CD4-positive, alpha-beta T cell (primary cell): ENCODE results near the gene DAAM1. TPM values are rescaled to one million over a fixed set of nuclear protein-coding genes. Genes with fewer than 3 reads are reported as not detected.

Experiments
- ATAC-seq: fragments of 200-7000 bp; cut with Tn5 transposase; one replicate; pipeline ENCODE4 v1.10.0; 2022; ENCODE audit warnings: mild to moderate bottlenecking; ENCODE audit not compliant: poor library complexity
- CTCF ChIA-PET: fragments of 350-600 bp; sonication (Branson Sonifier 250); formaldehyde crosslinking; loops from one replicate; lab custom pipeline; 2021; ENCODE audit warnings: antibody characterized with exemption, inconsistent platforms; lab: Charles Lee
- POLR2A ChIA-PET: fragments of 350-600 bp; sonication (Branson Sonifier 250); formaldehyde crosslinking; loops from one replicate; lab custom pipeline; 2021; ENCODE audit warnings: antibody characterized with exemption, inconsistent platforms; lab: Charles Lee
- DNase-seq, 14 experiments: peaks; one replicate each; pipeline ENCODE4 v3.0.0-alpha.2; 2013 to 2020; ENCODE audit warnings: mixed read lengths in 2 of 14
- H3K27ac ChIP-seq, 2 donors: one replicate each; pipeline versions ENCODE4 v1.5.1 to v1.7.0; 2013; ENCODE audit warnings: low read length in 2 of 2, low read depth in 1 of 2, mild to moderate bottlenecking in 1 of 2
- H3K27me3 ChIP-seq, 2 experiments: 1 replicate in 1 of 2; 2 replicates in 1 of 2; pipeline versions ENCODE4 v1.6.1 to v1.7.0; 2013; ENCODE audit warnings: low read length in 2 of 2, control low read depth in 1 of 2, mild to moderate bottlenecking in 1 of 2, moderate library complexity in 1 of 2; ENCODE audit not compliant: insufficient read depth in 2 of 2, control insufficient read depth in 1 of 2
- H3K36me3 ChIP-seq: one replicate; pipeline ENCODE4 v1.6.1; 2013; ENCODE audit warnings: low read length, control low read depth; ENCODE audit not compliant: insufficient read depth
- H3K4me1 ChIP-seq: one replicate; pipeline ENCODE4 v1.6.1; 2013; ENCODE audit warnings: low read length, control low read depth; ENCODE audit not compliant: insufficient read depth
- H3K4me3 ChIP-seq: one replicate; pipeline ENCODE4 v1.5.1; 2013; ENCODE audit warnings: mild to moderate bottlenecking, low read length, moderate library complexity
- H3K9me3 ChIP-seq, 2 experiments: 1 replicate in 1 of 2; 2 replicates in 1 of 2; pipeline versions ENCODE4 v1.6.1 to v1.7.0; 2013; ENCODE audit warnings: low read length in 2 of 2, mild to moderate bottlenecking in 2 of 2, control low read depth in 1 of 2, moderate library complexity in 1 of 2; ENCODE audit not compliant: control insufficient read depth in 1 of 2, insufficient read depth in 1 of 2
- H3K27ac Mint-ChIP-seq: one replicate; pipeline ENCODE4 v1.8.0; 2020; ENCODE audit warnings: mixed read lengths
- H3K27me3 Mint-ChIP-seq: one replicate; pipeline ENCODE4 v1.8.0; 2021; ENCODE audit warnings: mixed read lengths
- H3K36me3 Mint-ChIP-seq: one replicate; pipeline ENCODE4 v1.8.0; 2021; ENCODE audit warnings: low read depth, mixed read lengths
- H3K4me1 Mint-ChIP-seq: one replicate; pipeline ENCODE4 v1.8.0; 2021; ENCODE audit warnings: low read depth, mixed read lengths
- H3K4me3 Mint-ChIP-seq: one replicate; pipeline ENCODE4 v1.8.0; 2020; ENCODE audit warnings: mild to moderate bottlenecking, mixed read lengths
- H3K9me3 Mint-ChIP-seq: one replicate; pipeline ENCODE4 v1.8.0; 2020; ENCODE audit warnings: mixed read lengths
- CTCF ChIP-seq: fragments of 200-600 bp; IDR thresholded peaks from one replicate; pipeline ENCODE4 v1.8.0; 2022; ENCODE audit warnings: antibody characterized with exemption, mild to moderate bottlenecking
- intact Hi-C, 2 experiments: fragments of 100-400 bp; cut with DNase I in 1 of 2; cut with micrococcal nuclease in 1 of 2; formaldehyde crosslinking; loops; one replicate each; pipeline versions ENCODE4 v1.15.1 to v1.9.0; 2023 to 2025; cut with DNase I, micrococcal nuclease
- total RNA-seq, 174 experiments: library from RNA in 2 of 174; stranded (reverse) in 2 of 174; gene quantifications; one replicate each; pipeline ENCODE4 v1.2.3 and lab custom pipeline; 2021 to 2026

Gene DAAM1
- total RNA-seq, 2 experiments from 2014 or later: 7.4 to 8.8 TPM

- POLR2A ChIA-PET: no interaction called here
- no peak for DNase-seq
- H3K4me1 ChIP-seq: no peaks in the 10 kb centered on the region
- H3K27ac ChIP-seq: no peak overlapping the region
- no peaks in the 10 kb centered on the region for H3K36me3 ChIP-seq
- intact Hi-C loops: no loop called here
- H3K36me3 Mint-ChIP-seq: peaks cover 44% of the 10 kb centered on the region
- TF ChIP-seq CTCF: no peak
- no peaks in the 10 kb centered on the region for H3K27me3 ChIP-seq
- H3K27ac Mint-ChIP-seq: no peak overlapping the region
- peaks cover 17% of the 10 kb centered on the region for H3K9me3 Mint-ChIP-seq
- ATAC-seq: no peak
- H3K27me3 Mint-ChIP-seq: no peaks in the 10 kb centered on the region
- no peak overlapping the region for H3K4me3 ChIP-seq
- H3K9me3 ChIP-seq: no peaks in the 10 kb centered on the region
- H3K4me1 Mint-ChIP-seq: no peaks in the 10 kb centered on the region
- CTCF ChIA-PET: no interaction called here
- H3K4me3 Mint-ChIP-seq: no peak overlapping the region
Measured at GRCh38 chr14:59282378-59282765, 93.9 kb downstream of the DAAM1 start.

GRCh38 chr14:59283361-59283760 is 94.9 kb downstream of the DAAM1 start:
- ChIA-PET POLR2A (no interaction called here), CTCF (interaction anchor here (1.5 kb wide), 1 partner anchor 10 kb away, joined by 4 read pairs; no protein-coding TSS in a partner anchor)
- Mint-ChIP-seq H3K9me3 (peaks cover 20% of the 10 kb centered on the region), H3K4me3 (no peak overlapping the region), H3K4me1 (no peaks in the 10 kb centered on the region), H3K36me3 (peaks cover 46% of the 10 kb centered on the region), H3K27ac (no peak overlapping the region), H3K27me3 (no peaks in the 10 kb centered on the region)
- Histone ChIP-seq H3K4me1 (no peaks in the 10 kb centered on the region), H3K36me3 (no peaks in the 10 kb centered on the region), H3K4me3 (no peak overlapping the region), H3K9me3 (no peaks in the 10 kb centered on the region), H3K27ac (no peak overlapping the region), H3K27me3 (no peaks in the 10 kb centered on the region)
- intact Hi-C loops: no loop called here
- DNase-seq: no peak
- no peak for TF ChIP-seq CTCF
- no peak for ATAC-seq

DNA sequence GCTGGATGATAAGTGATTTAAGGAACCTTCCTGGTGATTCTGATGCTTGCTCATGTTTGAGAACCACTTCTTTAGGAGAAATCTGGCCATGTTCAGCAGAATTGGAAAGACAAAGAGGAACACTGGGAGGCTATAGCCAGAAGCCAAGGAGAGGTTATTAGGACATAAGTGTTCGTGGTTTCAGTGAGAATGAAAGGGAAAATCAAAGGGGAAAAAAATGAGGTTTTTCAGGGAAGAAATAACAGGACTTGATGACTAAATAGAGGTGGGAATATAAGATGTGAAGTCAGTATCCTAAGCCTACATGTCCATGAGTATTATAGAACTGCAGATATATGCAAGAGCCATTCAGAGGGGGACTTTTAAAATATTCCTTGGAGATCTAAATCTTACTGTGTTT is 95.6 kb downstream of the DAAM1 start:
- H3K4me3 ChIP-seq: no peak overlapping the region
- ChIA-PET CTCF (interaction anchor here (1.5 kb wide), 1 partner anchor 10 kb away, joined by 4 read pairs; no protein-coding TSS in a partner anchor), POLR2A (no interaction called here)
- H3K9me3 ChIP-seq: no peaks in the 10 kb centered on the region
- TF ChIP-seq CTCF: no peak
- H3K4me3 Mint-ChIP-seq: no peak overlapping the region
- H3K36me3 Mint-ChIP-seq: peaks cover 47% of the 10 kb centered on the region
- no peaks in the 10 kb centered on the region for H3K27me3 Mint-ChIP-seq
- no peak for DNase-seq
- ATAC-seq: no peak
- H3K27ac ChIP-seq: no peak overlapping the region
- intact Hi-C loops: no loop called here
- no peaks in the 10 kb centered on the region for H3K27me3 ChIP-seq
- H3K9me3 Mint-ChIP-seq: peaks cover 20% of the 10 kb centered on the region
- no peak overlapping the region for H3K27ac Mint-ChIP-seq
- no peaks in the 10 kb centered on the region for H3K36me3 ChIP-seq
- no peaks in the 10 kb centered on the region for H3K4me1 ChIP-seq
- no peaks in the 10 kb centered on the region for H3K4me1 Mint-ChIP-seq
